Measurements from ENCODE around the gene FSHR.

DNA sequence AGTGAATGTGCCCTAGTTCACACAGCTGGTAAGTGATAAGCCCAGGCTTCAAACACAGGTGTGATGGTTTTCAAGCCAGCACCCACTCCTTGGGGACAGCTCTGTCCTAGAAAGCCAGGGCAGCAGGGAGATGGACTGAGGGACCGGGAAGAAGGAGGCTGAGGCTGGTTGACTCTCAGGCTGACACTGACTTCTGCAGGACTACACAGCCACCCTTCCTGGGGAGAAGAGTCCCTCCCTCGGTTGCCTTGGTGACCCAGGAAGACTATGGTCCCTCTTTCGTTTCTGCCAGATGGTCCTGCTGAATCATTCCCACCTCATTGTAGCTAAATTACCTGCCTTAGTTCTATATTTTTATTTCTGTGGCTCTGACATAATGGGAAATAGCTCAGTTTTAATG lies 11.3 kb upstream of the FSHR start:
- TF ChIP-seq, protein P1, sequence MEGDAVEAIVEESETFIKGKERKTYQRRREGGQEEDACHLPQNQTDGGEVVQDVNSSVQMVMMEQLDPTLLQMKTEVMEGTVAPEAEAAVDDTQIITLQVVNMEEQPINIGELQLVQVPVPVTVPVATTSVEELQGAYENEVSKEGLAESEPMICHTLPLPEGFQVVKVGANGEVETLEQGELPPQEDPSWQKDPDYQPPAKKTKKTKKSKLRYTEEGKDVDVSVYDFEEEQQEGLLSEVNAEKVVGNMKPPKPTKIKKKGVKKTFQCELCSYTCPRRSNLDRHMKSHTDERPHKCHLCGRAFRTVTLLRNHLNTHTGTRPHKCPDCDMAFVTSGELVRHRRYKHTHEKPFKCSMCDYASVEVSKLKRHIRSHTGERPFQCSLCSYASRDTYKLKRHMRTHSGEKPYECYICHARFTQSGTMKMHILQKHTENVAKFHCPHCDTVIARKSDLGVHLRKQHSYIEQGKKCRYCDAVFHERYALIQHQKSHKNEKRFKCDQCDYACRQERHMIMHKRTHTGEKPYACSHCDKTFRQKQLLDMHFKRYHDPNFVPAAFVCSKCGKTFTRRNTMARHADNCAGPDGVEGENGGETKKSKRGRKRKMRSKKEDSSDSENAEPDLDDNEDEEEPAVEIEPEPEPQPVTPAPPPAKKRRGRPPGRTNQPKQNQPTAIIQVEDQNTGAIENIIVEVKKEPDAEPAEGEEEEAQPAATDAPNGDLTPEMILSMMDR (optimal IDR thresholded peaks at IDR 0.05 in 1 of 3, IDR thresholded peaks at IDR 0.05 in 1 of 3, conservative IDR thresholded peaks at IDR 0.05 in 1 of 3; ENCODE audit: extremely low read depth in 1 of 3, insufficient read depth in 2 of 3, low read length in 3 of 3) = no peak
- no peak for TF ChIP-seq EZH2 (IDR thresholded peaks at IDR 0.05; ENCODE audit: low read length)
